ENCODE results near the gene TCOF1.
"Not testable (repeated sequence)": the region's sequence is repeated elsewhere in the genome, so short reads cannot be mapped to it uniquely, and the experiment has no call there.

The TCOF1 gene

GRCh38 chr5:150404121-150404520 lies 46.6 kb downstream of the TCOF1 start:
- DNase-seq (ENCODE audit: low spot score): no peak

- no peak for DNase-seq (ENCODE audit: low spot score)
Observed at GRCh38 chr5:150404535-150404934, 47.0 kb downstream of the TCOF1 start.

GRCh38 chr5:150404941-150405816 lies 47.7 kb downstream of the TCOF1 start:
- no peak for DNase-seq (ENCODE audit: low spot score)

GRCh38 chr5:150406103-150406722 lies 48.7 kb downstream of the TCOF1 start:
- no peak for DNase-seq (ENCODE audit: low spot score)

GRCh38 chr5:150406723-150407095 lies 49.2 kb downstream of the TCOF1 start:
- no peak for DNase-seq (ENCODE audit: low spot score)

GRCh38 chr5:150407096-150407720 lies 49.7 kb downstream of the TCOF1 start:
- no peak for DNase-seq (ENCODE audit: low spot score)

- no peak for DNase-seq (ENCODE audit: low spot score)
Observed at GRCh38 chr5:150408231-150408943, 50.9 kb downstream of the TCOF1 start.

- peak; percentile 97 for DNase-seq (ENCODE audit: low spot score)
Observed at GRCh38 chr5:150409638-150410523, 52.4 kb downstream of the TCOF1 start.

- peak; percentile 91 for DNase-seq (ENCODE audit: low spot score)
Observed at GRCh38 chr5:150410524-150411244, 53.2 kb downstream of the TCOF1 start.

- peak; percentile 65 for DNase-seq (ENCODE audit: low spot score)
Observed at GRCh38 chr5:150411245-150411979, 53.9 kb downstream of the TCOF1 start.

GRCh38 chr5:150412319-150413175 lies 55.0 kb downstream of the TCOF1 start, which contains the start of gene CD74:
CD74 (minus strand) TSS chr5:150412910; CDS start chr5:150412749, 161 bp downstream.
- DNase-seq (ENCODE audit: low spot score): peak; percentile 76

- DNase-seq (ENCODE audit: low spot score): no peak
Observed at GRCh38 chr5:150413176-150413901, 55.8 kb downstream of the TCOF1 start.

- not testable (repeated sequence) for DNase-seq (ENCODE audit: low spot score)
Observed at GRCh38 chr5:150413902-150414790, 56.6 kb downstream of the TCOF1 start.

GRCh38 chr5:150419630-150420270 lies 62.3 kb downstream of the TCOF1 start:
- DNase-seq (ENCODE audit: low spot score): no peak

GRCh38 chr5:150422075-150422474 lies 64.6 kb downstream of the TCOF1 start:
- DNase-seq (ENCODE audit: low spot score): no peak

- no peak for DNase-seq (ENCODE audit: low spot score)
Observed at GRCh38 chr5:150422758-150423157, 65.3 kb downstream of the TCOF1 start.

GRCh38 chr5:150426165-150426564 lies 68.7 kb downstream of the TCOF1 start:
- not testable (repeated sequence) for DNase-seq (ENCODE audit: low spot score)
